NCI-H446 treated with DMSO at 0.1 percent for 48 hours (cell line): ENCODE results near the gene CHMP1A.

ENCODE experiments used
- DNase-seq: peaks from one replicate; lab custom pipeline; 2025; lab: John Stamatoyannopoulos, UW

The CHMP1A gene

GRCh38 chr16:89624777-89625761, 32.4 kb downstream of the CHMP1A start:
- no peak for DNase-seq

DNA sequence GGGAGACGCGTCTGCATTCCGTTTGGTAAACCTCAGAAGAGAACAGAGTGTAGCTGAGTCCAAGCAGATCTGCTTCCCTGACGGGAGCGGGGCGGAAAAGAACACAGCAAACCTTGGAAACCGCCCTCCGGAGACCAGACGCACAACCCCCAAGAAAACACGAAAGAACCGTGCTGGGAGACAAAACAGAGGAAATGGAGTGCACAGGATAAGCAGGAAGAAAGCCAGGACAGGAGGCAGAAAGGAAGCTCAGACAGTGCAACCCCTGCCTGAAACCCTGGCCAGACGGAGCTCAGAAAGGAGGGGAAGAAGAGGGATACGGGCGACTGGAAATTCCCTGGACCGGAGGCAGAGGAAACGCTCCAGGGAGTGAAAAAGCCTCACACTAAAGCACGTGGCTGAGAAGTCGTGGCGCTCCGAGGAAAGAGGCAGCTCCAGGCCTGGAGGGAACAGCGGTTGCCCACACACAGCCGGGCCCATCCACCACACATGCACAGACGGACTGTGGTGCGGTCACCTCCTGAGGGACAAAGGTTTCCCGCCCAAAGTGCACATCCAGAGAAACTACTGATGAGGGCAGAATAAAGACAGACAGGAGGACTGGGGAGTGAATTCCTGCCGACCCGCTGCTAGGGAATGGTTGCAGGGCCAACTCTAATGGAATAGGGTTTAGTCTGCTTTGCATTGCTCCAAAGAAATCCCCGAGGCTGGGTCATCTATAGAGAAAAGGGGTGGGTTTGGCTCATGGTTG, 33.8 kb downstream of the CHMP1A start:
- DNase-seq, result no peak

DNA sequence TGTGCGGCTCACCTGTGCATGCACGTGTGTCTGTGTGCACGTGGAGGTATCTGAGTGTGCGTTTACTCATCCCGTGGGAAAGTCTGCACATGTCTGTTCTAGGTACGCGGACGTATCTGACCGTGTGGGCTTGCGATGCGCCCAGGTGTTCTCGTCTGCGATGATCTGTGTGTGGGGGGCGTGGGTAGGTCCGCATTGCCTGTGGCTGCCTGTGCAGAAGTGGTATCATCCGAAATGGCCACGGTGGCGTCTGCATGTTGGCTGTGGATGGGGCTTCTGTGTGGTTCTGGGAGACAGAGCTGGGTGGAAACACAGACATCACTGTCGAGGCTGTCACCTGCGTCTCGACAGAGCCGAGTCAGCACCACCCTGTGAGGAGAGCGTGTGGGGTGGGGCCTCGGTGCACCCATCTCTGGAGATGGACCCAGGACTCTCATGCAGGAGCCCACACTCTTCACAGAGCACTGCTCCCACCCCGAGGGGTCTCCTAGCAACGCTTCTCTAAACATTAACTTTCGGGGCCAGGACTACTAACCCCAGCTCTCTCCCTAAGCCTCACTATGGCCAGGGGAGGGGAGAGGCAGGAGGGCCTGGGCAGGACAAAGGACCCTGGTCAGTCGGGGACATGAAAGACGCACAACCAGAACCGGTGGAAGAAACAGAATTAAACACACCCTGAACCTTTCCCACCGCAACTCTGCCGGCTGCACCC, 35.7 kb downstream of the CHMP1A start:
- no peak for DNase-seq

GRCh38 chr16:89621136-89621697, 36.3 kb downstream of the CHMP1A start:
- no peak for DNase-seq

- DNase-seq, result no peak
These were observed 37.1 kb downstream of the CHMP1A start for GRCh38 chr16:89620406-89620841.

- DNase-seq, result no peak
These were observed 37.7 kb downstream of the CHMP1A start for GRCh38 chr16:89619840-89620239.

DNA sequence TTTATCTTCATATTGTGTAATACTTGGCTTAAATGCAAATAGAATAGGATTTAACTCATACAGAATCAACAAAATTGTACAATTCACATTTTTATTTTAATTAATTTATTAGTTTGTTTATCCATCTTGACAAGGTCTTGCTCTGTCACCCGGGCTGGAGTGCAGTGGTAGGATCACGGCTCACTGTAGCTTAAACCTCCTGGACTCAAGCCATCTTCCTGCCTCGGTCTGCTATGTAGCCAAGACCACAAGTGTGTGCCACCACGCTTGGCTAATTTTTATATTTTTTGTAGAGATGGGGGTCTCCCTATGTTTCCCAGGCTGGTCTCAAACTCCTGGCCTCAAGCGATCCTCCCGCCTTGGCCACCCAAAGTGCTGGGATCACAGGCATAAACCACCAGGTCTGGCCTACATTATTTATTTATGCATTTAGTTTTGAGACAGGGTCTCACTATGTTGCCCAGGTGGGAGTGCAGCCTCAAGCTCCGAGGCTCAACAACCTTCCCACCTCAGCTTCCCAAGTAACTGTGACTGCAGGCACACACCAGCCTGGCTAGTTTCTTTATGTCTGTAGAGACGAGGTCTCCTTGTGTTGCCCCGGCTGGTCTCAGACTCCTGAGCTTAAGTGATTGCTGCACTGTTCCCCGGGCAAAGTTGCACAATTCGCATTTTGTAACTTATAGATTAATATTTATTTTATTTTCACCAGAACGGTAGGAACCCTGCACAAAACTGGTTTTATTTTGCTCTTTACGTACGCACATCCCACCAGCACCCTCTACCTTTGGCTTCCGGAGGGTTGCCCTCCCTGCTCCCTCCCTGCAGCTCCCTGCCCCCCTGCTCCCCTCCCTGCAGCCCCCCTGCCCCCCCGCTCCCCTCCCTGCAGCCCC, 39.2 kb downstream of the CHMP1A start:
- DNase-seq, result no peak

- DNase-seq, result no peak
These were observed 40.5 kb downstream of the CHMP1A start for GRCh38 chr16:89617036-89617435.

GRCh38 chr16:89616623-89617022, 40.9 kb downstream of the CHMP1A start:
- no peak for DNase-seq

DNA sequence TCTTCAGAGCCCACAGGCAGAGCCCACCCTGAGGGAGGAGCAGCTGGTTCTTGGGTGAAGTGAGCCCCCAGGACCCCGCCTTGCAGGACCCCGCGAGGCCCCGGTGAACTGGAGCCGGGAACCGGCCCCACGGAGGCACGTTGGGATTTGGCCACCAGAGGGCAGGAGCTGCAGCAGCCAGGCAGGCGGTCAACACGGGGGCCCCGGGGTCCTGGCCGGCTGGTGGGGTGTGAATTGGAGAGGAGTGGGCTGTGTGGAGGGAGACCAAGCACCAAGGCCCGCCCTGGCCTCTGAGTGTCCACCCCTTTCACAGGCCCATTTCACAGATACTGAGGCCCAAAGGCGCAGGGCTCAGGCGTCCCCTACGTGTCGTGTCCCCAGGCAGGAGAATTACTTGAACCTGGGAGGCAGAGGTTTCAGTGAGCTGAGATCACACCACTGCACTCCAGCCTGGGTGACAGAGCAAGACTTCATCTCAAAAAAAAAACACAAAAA, 41.9 kb downstream of the CHMP1A start:
- no peak for DNase-seq

GRCh38 chr16:89615176-89615575, 42.3 kb downstream of the CHMP1A start:
- no peak for DNase-seq

- DNase-seq, result no peak
These were observed 43.5 kb downstream of the CHMP1A start for GRCh38 chr16:89613954-89614459.

GRCh38 chr16:89613231-89613953, 44.1 kb downstream of the CHMP1A start, which contains the start of gene DPEP1:
Gene DPEP1 (plus strand): TSS chr16:89613642. CDS start chr16:89630411, 16,769 bp downstream.
- no peak for DNase-seq

DNA sequence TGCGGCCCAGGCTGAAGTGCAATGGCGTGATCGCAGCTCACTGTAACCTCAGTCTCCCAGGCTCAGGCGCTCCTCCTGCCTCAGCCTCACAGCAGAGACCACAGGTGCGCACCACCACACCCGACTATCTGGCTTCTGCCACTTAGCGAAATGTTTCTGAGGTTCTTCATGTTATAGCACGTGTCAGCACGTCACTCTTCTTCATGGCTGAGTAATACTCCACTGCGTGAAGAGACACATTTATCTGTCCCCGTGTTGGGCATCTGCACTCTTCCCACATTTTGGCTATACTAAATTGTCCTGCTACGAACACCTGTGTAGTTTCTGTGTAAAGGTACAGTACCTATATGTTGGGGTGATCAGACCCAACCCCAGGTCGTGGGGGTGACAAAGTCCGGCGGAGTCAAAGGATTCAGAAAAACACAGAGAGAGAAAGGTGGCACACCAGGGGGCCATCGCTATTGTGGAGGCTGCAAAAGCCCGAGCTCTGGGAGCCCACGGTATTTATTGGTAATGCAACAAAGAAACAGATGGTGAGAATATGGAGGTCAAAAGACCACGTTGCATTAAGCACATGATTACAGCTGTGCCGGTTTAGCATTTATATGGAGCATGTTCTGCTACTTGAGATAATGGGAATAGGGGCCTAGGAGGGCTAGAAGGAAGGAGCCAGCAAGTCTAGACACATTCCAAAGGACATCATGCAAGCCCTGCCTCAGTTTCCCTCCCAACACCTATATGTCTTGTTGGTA, 44.9 kb downstream of the CHMP1A start:
- DNase-seq, result no peak

GRCh38 chr16:89610108-89610453, 47.4 kb downstream of the CHMP1A start:
- DNase-seq, result no peak

- no peak for DNase-seq
These were observed 49.4 kb downstream of the CHMP1A start for GRCh38 chr16:89607937-89608740.

- DNase-seq, result no peak
These were observed 50.1 kb downstream of the CHMP1A start for GRCh38 chr16:89607453-89607852.

DNA sequence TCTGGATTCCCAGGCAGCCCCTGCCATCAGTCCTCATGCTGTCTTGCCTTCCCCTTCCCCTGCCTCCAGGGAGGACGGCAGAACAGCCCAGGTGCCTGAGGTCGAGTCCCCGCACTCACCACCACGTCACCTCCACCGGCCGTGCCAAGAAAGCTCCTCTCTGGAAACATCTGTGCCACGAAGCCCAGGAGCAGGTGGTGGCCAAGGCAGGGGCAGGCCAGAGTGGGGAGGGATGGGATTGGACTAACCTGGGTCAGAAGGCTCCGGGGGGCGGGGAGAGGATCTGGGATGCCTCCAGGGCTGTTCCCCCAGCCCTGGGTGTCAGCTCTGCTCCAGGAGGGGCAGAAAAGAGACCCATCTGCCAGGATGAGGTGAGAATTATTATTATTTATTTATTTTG, 51.5 kb downstream of the CHMP1A start:
- no peak for DNase-seq
